Astrocyte (in vitro differentiated cells and primary cell): ENCODE data around the gene SLIT3. TPM values are rescaled to one million over a fixed set of nuclear protein-coding genes. Genes with fewer than 3 reads are reported as not detected.

Experiments used
- DNase-seq: peaks from one replicate; pipeline ENCODE4 v3.0.0-alpha.2; 2010; ENCODE audit warnings: low read depth
- FAIRE-seq: peaks from 2 replicates; lab custom pipeline; 2011; peaks lifted over from hg19 to GRCh38; lab: Jason Lieb, UNC
- H2AFZ ChIP-seq: 2 replicates; pipeline ENCODE4 v1.6.0; 2012; ENCODE audit warnings: low read depth, low read length, inconsistent platforms
- H3K27ac ChIP-seq: 2 replicates; pipeline ENCODE4 v1.5.1; 2011; ENCODE audit warnings: low read depth, low read length, inconsistent platforms
- H3K27me3 ChIP-seq: 2 replicates; pipeline ENCODE4 v1.6.0; 2011; ENCODE audit warnings: low read length, inconsistent platforms; ENCODE audit not compliant: insufficient read depth
- H3K36me3 ChIP-seq: 2 replicates; pipeline ENCODE4 v1.5.1; 2011; ENCODE audit warnings: low read length, inconsistent platforms; ENCODE audit not compliant: insufficient read depth
- H3K4me1 ChIP-seq: 2 replicates; pipeline ENCODE4 v1.5.1; 2011; ENCODE audit warnings: low read length, inconsistent platforms; ENCODE audit not compliant: insufficient read depth
- H3K4me2 ChIP-seq: 2 replicates; pipeline ENCODE4 v1.6.0; 2012; ENCODE audit warnings: low read length, inconsistent platforms
- H3K4me3 ChIP-seq: 2 replicates; pipeline ENCODE4 v1.5.1; 2011; ENCODE audit warnings: low read depth, mild to moderate bottlenecking, low read length, inconsistent platforms; ENCODE audit not compliant: insufficient read depth
- H3K79me2 ChIP-seq: 2 replicates; pipeline ENCODE4 v1.6.0; 2012; ENCODE audit warnings: mild to moderate bottlenecking, low read length, inconsistent platforms; ENCODE audit not compliant: insufficient read depth
- H3K9ac ChIP-seq: 2 replicates; pipeline ENCODE4 v1.6.0; 2012; ENCODE audit warnings: mild to moderate bottlenecking, low read length, inconsistent platforms
- H3K9me3 ChIP-seq: 2 replicates; pipeline ENCODE4 v1.5.1; 2012; ENCODE audit warnings: low read depth, mild to moderate bottlenecking, low read length, inconsistent platforms; ENCODE audit not compliant: insufficient read depth
- H4K20me1 ChIP-seq: 2 replicates; pipeline ENCODE4 v1.6.0; 2012; ENCODE audit warnings: low read length, inconsistent platforms; ENCODE audit not compliant: insufficient read depth
- H3K27ac Mint-ChIP-seq: one replicate; pipeline ENCODE4 v1.8.0; 2021; ENCODE audit warnings: mild to moderate bottlenecking, mixed read lengths; ENCODE audit not compliant: unreplicated experiment
- H3K27me3 Mint-ChIP-seq: one replicate; pipeline ENCODE4 v1.8.0; 2021; ENCODE audit warnings: low read depth, mixed read lengths; ENCODE audit not compliant: unreplicated experiment
- H3K36me3 Mint-ChIP-seq: one replicate; pipeline ENCODE4 v1.8.0; 2021; ENCODE audit warnings: low read depth, mixed read lengths; ENCODE audit not compliant: unreplicated experiment
- H3K4me1 Mint-ChIP-seq: one replicate; pipeline ENCODE4 v1.8.0; 2021; ENCODE audit warnings: low read depth, mixed read lengths; ENCODE audit not compliant: unreplicated experiment
- H3K4me3 Mint-ChIP-seq: one replicate; pipeline ENCODE4 v1.8.0; 2021; ENCODE audit warnings: mild to moderate bottlenecking, moderate library complexity, mixed read lengths; ENCODE audit not compliant: unreplicated experiment
- H3K9me3 Mint-ChIP-seq: one replicate; pipeline ENCODE4 v1.8.0; 2021; ENCODE audit warnings: mild to moderate bottlenecking, mixed read lengths; ENCODE audit not compliant: unreplicated experiment
- CTCF ChIP-seq: IDR thresholded peaks from 2 replicates; pipeline ENCODE4 v1.5.1; 2011; ENCODE audit warnings: low read depth, mild to moderate bottlenecking, inconsistent platforms, low read length, moderate library complexity; ENCODE audit not compliant: insufficient read depth
- EZH2 ChIP-seq: IDR thresholded peaks from 2 replicates; pipeline ENCODE4 v1.6.1; 2012; ENCODE audit warnings: mild to moderate bottlenecking, low read length, inconsistent platforms; ENCODE audit not compliant: insufficient read depth
- total RNA-seq: library from RNA; stranded (reverse); gene quantifications from 2 replicates; pipeline ENCODE4 v1.2.1, GENCODE V29; 2021

Gene SLIT3
- total RNA-seq, 1 donor from 2014 or later, result 20.7 TPM

- Mint-ChIP-seq H3K27me3 (peaks cover 2% of the 10 kb centered on the region), H3K27ac (no peak overlapping the region)
- no peak for FAIRE-seq
Observed at GRCh38 chr5:169200125-169200778, 100.7 kb downstream of the SLIT3 start.

GRCh38 chr5:169197343-169197742, 103.6 kb downstream of the SLIT3 start:
- TF ChIP-seq CTCF, result no peak
- TF ChIP-seq EZH2, result no peak
- Histone ChIP-seq H2AFZ (no peak overlapping the region), H3K4me1 (peaks cover 6% of the 10 kb centered on the region), H4K20me1 (no peaks in the 10 kb centered on the region), H3K36me3 (no peaks in the 10 kb centered on the region), H3K27ac (no peak overlapping the region), H3K4me3 (no peak overlapping the region), H3K79me2 (no peaks in the 10 kb centered on the region), H3K27me3 (no peaks in the 10 kb centered on the region), H3K4me2 (no peak overlapping the region), H3K9ac (no peak overlapping the region), H3K9me3 (peaks cover 5% of the 10 kb centered on the region)
- Mint-ChIP-seq H3K4me1 (peaks cover 2% of the 10 kb centered on the region), H3K9me3 (peaks cover 3% of the 10 kb centered on the region), H3K27ac (no peak overlapping the region), H3K4me3 (no peak overlapping the region), H3K36me3 (peaks cover 9% of the 10 kb centered on the region), H3K27me3 (peaks cover 2% of the 10 kb centered on the region)
- DNase-seq, result no peak
- no peak for FAIRE-seq

More at GRCh38 chr5:169200125-169200778, 100.7 kb downstream of the SLIT3 start:
- Histone ChIP-seq H3K4me3 (no peak overlapping the region), H3K27ac (no peak overlapping the region), H3K4me2 (no peak overlapping the region), H3K4me1 (peaks cover 3% of the 10 kb centered on the region), H3K9ac (no peak overlapping the region), H2AFZ (no peak overlapping the region), H4K20me1 (no peaks in the 10 kb centered on the region), H3K36me3 (no peaks in the 10 kb centered on the region), H3K27me3 (no peaks in the 10 kb centered on the region), H3K79me2 (no peaks in the 10 kb centered on the region), H3K9me3 (peaks cover 5% of the 10 kb centered on the region)
- Mint-ChIP-seq H3K36me3 (peaks cover 5% of the 10 kb centered on the region), H3K4me3 (no peak overlapping the region), H3K4me1 (peaks cover 2% of the 10 kb centered on the region), H3K9me3 (peaks cover 5% of the 10 kb centered on the region)
- no peak for TF ChIP-seq EZH2
- TF ChIP-seq CTCF, result no peak
- no peak for DNase-seq

GRCh38 chr5:169196059-169196458, 104.9 kb downstream of the SLIT3 start:
- Histone ChIP-seq H3K4me3 (no peak overlapping the region), H3K79me2 (no peaks in the 10 kb centered on the region), H3K27ac (no peak overlapping the region), H4K20me1 (no peaks in the 10 kb centered on the region), H2AFZ (no peak overlapping the region), H3K4me2 (no peak overlapping the region), H3K36me3 (no peaks in the 10 kb centered on the region), H3K9ac (no peak overlapping the region), H3K4me1 (peaks cover 6% of the 10 kb centered on the region), H3K27me3 (no peaks in the 10 kb centered on the region), H3K9me3 (no peaks in the 10 kb centered on the region)
- peaks cover 2% of the 10 kb centered on the region for H3K4me1 Mint-ChIP-seq
- peaks cover 9% of the 10 kb centered on the region for H3K36me3 Mint-ChIP-seq
- no peak for DNase-seq
- H3K27ac Mint-ChIP-seq, result no peak overlapping the region
- TF ChIP-seq EZH2 (no peak), CTCF (no peak)
- FAIRE-seq, result no peak
- H3K4me3 Mint-ChIP-seq, result no peak overlapping the region
- H3K27me3 Mint-ChIP-seq, result peaks cover 5% of the 10 kb centered on the region
- H3K9me3 Mint-ChIP-seq, result no peaks in the 10 kb centered on the region
